NCI-H345 (cell line): ENCODE data around the gene TJP3.

Experiments used
- DNase-seq: peaks from one replicate; lab custom pipeline; 2025; lab: John Stamatoyannopoulos, UW

Gene TJP3

DNA sequence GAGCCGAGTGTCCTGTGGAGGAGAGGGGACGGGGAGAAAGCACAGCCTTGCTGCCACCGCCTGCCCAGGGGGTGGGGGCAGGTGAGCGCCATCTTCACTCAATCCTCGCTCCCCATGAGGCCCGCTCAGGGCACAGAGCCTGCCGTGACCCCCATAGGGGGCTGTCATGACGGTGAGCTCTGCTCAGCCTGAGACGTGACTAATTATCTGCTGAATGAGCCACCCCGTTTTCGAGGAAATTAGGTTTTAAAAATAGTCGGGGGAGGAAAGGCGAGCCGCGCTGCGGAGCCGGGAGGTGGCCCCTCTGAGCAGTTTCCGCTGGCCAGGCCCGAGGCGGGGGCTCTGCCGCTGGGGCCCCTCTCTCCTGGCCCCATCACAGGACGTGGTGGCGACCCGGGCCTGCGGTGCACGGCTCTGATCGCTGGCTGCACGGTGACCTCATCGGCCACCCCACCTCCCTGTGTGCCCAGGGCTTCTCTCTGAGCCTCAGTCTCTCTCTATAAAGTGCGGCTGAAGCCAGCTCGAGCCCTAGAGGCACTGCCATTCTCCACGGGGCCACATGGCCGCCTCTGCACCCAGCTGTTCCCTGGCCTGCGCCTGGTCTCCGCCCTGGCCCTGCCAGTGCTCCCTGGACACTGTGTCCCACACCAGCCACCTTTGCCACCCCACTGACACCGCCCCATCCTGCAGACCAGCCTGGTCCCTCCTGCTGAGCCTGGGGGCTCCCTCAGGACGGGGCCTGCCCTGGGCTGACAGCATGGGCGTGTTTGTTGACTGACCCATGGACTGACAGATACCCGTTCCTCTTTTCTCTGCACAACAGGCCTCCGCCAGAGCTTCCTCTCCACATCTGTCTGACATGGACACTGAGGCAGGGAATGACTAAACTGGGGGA is 36.3 kb upstream of the TJP3 start:
- no peak for DNase-seq

DNA sequence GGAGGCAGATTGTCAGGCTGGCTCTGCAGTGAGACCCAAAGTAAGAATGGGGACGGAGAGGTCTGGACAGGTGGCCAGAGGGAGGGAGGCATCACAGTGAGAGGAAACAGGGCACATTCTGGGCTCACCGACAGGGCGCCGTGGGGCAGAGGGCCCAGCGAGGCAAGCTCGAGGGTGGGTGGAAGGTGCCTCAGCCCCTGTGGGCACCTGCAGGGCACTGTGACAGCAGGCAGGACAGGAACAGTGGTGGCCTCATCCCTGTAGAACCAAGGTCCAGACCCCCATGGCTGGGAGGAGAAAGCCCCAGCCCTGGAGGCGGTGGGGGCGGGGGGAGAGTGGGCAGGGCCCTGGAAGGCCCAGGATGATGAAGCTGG is 35.6 kb upstream of the TJP3 start:
- no peak for DNase-seq

GRCh38 chr19:3672993-3673392 is 35.2 kb upstream of the TJP3 start:
- DNase-seq: no peak

DNA sequence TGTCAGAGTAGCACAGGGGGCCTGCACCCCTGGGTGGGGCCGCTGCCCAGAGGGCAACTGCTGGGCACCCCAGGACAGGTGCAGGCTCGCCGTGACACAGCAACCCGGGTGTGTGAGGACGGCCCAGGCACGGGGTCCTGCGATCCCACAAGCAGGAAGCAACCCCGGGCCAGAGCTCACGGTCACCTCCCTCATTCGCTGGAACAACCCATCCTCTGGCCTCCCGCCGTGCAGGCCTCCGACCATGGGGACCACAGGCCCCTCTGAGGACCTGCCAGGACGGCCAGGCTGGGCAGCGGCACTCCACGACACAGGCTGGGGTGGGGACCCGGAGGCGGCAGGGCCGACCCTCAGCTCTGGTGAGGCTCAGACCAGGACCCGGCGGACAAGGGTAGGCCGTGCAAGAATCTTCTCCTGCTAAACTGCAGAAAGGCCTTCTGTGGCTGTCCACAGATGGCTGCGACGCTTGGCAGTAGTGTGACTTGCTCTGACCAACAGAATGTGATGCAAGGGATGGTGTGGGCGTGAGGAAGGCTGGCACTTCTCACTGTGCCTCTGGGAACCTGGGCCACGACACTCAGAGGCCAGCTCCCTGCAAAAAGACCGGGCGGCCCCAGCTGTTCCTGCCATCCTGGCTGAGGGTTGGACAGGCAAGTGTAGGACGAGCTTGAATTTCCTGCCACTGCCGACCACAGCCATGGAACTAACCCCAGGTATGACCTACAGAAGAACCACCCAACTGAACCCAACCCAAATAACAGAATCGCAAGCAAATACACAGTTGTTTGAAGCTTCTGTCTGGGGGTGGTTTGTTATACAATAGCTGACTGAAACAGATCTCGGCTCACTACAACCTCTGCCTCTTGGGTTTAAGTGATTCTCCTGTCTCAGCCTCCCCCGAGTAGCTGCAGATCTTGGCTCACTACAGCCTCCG is 34.4 kb upstream of the TJP3 start:
- DNase-seq: no peak

DNA sequence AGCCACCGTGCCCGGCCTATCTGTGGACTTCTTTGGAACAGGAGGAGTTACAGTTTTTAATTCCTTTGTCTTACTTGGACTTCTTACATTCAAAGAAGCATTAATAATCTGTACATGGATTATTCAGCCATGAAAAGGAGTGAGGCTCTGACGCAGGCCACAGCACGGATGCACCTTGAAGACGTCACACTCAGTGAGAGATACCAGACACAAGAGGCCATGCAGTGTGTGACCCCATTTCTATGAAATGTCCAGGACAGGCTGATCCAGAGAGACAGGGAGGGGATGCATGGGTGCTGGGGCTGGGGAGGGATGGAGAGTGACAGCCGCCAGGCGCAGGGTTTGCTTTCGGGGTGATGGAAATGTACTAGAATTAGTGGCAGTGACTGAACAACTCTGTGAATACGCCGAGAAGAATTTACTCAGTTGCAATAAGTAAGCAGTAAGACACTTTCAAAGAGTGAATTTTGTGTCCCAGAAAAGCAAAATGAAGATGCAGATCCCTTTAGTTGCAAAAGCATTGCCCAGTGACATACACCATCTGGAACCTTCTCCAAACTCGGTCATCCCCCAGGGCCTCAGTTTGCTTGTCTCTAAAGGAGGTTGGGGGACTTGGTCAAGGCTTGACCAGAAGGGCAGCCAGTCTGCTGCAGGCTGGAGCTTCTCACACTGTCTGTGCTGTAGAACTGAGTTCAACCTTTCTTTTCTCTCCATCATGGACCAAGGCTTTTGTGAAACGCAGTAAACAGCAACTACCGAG is 33.2 kb upstream of the TJP3 start:
- no peak for DNase-seq

GRCh38 chr19:3678188-3678587 is 30.0 kb upstream of the TJP3 start:
- DNase-seq: no peak

- DNase-seq: no peak
Measured at GRCh38 chr19:3679138-3679537, 29.0 kb upstream of the TJP3 start.

- DNase-seq: no peak
Measured at GRCh38 chr19:3679581-3679980, 28.6 kb upstream of the TJP3 start.

DNA sequence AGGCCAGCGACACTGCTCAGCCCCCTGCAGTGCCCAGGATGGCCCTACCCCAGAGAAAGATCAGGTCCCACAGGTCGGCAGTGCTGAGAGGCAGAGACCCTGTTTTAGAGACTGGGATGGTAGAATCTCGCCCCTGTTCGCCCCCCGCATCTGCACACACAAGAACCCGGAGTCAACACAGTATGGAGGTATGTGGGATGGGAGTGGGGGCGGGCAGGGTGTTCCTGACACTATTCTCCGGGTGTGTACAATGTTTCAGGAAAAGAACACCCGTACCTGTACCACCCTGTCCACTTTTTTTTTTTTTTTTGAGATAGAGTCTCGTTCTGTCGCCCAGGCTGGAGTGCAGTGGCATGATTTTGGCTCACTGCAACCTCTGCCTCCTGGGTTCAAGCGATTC is 27.2 kb upstream of the TJP3 start:
- no peak for DNase-seq

GRCh38 chr19:3682286-3682685 is 25.9 kb upstream of the TJP3 start:
- DNase-seq: no peak

GRCh38 chr19:3682741-3683404 is 25.3 kb upstream of the TJP3 start:
- no peak for DNase-seq

DNA sequence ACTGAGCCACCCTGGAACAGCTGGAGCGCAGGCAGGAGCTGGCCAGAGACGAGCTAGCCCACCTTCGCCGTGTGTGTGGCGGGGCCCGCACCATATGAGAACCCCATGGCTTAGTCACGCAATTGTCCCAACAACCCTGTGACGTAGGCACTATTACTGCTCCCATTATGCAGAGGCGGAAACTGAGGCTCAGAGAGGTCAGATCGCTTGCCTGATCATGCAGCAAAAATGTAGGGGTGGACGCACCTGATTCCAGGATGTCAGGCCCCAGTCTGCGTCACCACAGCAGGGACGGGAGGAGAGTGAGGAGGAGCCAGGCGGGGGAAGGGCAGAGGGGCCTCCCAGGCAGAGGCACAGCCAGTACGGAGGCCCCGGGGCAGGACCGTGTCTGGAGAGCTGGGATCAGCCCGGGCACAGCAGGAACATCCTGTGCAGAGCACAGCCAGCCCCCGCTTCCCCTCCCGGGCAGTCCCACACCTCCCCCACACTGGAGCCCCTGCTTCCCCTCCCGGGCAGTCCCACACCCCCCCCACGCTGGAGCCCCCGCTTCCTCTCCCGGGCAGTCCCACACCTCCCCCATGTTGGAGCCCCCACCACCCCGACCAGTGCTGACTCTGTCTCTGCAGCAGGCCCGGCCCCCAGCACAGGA is 24.7 kb upstream of the TJP3 start:
- no peak for DNase-seq

DNA sequence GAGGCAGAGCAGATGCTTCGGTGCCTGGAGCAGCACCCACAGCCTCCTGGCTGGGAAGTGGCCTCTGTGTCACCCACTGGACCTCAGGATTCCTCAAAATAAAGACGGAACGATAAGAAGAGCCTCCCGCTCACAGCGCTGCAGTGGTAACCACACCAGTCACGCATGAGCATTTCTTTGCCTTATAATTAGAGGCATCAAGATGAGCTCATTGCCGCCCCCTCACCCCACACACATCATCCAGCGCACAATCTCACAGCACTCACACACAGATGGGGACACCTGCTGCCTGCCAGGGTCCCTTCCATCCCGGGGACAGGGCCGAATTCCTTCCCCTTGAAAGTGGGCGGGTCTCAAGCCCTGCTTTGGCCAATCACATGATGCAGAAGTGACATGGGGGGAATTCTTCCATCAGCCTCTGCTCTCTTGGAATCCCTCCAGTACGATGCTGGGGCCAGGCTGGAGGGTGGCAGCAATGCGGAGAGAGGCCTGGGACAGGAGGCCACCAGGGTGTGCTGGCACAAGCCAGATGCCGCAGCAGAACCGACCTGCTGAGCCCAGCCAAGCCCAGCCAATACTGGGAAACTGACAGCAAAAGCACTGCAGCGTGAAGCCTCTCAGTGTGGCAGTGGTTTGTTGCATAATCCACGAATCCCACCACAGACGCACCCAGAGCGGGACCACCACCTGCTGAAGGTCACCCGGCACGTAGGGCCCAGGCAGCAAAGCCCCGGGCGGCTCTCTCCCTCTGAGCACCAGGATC is 23.9 kb upstream of the TJP3 start:
- DNase-seq: no peak

DNA sequence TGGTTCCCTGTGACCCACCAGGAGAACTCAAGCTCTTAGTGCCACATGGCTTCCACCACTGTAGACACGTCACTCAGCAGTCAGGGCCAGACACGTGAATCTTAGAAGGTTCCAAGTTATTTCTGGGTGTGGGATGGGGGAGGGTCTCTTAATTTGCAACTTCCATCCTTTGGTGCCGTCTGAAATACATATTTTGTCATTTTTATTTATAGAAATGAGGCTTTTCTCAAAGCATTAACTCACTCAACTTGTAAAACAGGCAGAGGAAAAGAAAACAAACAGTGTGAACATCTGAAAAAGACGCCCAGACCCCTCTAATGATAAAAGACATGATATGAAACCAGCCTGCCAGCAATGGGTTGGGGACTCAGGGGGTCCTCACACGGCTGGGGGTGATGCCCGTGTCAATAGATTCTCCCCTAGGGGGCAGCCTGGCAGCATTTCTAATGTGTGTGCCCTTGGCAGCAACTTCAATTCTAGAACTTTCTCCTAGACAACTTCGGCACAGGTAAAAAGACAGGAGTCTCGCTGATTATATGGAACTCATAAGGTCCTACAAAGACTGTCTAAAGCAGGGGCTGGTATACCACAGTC is 23.3 kb upstream of the TJP3 start:
- no peak for DNase-seq

- DNase-seq: no peak
Measured at GRCh38 chr19:3687393-3687773, 20.8 kb upstream of the TJP3 start.

- DNase-seq: peak; percentile 67
Measured at GRCh38 chr19:3687774-3688706, 20.1 kb upstream of the TJP3 start.

GRCh38 chr19:3690551-3691371 is 17.4 kb upstream of the TJP3 start:
- no peak for DNase-seq

GRCh38 chr19:3691372-3691716 is 16.8 kb upstream of the TJP3 start:
- DNase-seq: no peak
